CD4-positive, alpha-beta T cell treated with Interleukin-15 for 1 hour (primary cell): ENCODE results near the gene ABCA12.

Source experiments
- DNase-seq: peaks from one replicate; pipeline ENCODE4 v3.0.0-alpha.2; 2020

ABCA12 gene

GRCh38 chr2:214902286-214902685 lies 236.1 kb downstream of the ABCA12 start:
- DNase-seq = no peak

- DNase-seq = no peak
Measured at GRCh38 chr2:214899751-214900150, 238.7 kb downstream of the ABCA12 start.

- DNase-seq = no peak
Measured at GRCh38 chr2:214896274-214896673, 242.2 kb downstream of the ABCA12 start.

GRCh38 chr2:214895469-214895868 lies 243.0 kb downstream of the ABCA12 start:
- DNase-seq = no peak

- DNase-seq = no peak
Measured at GRCh38 chr2:214889301-214889700, 249.1 kb downstream of the ABCA12 start.

- DNase-seq = no peak
Measured at GRCh38 chr2:214881647-214882202, 256.7 kb downstream of the ABCA12 start.
